HepG2 (cell line): ENCODE results near the gene MMP25. TPM values are rescaled to one million over a fixed set of nuclear protein-coding genes. Genes with fewer than 3 reads are reported as not detected.

Experiments
- ARNT2 ChIP-seq: sonication (generic); formaldehyde crosslinking; IDR thresholded peaks from 2 replicates; pipeline ENCODE4 v1.8.0; 2022; ENCODE audit warnings: mild to moderate bottlenecking, low read depth, missing genetic modification reagents, moderate library complexity
- HNF4G ChIP-seq, 2 experiments: sonication (generic) in 1 of 2; formaldehyde crosslinking in 1 of 2; IDR thresholded peaks; 2 replicates each; pipeline versions ENCODE4 v1.4.0 to v1.6.1; 2011 to 2020; ENCODE audit warnings: borderline replicate concordance in 2 of 2, low read depth in 2 of 2, mild to moderate bottlenecking in 2 of 2, low read length in 1 of 2, missing genetic modification reagents in 1 of 2, moderate library complexity in 1 of 2
- IRF9 ChIP-seq: sonication (generic); formaldehyde crosslinking; IDR thresholded peaks from 2 replicates; pipeline ENCODE4 v1.8.0; 2022; ENCODE audit warnings: missing genetic modification reagents, mild to moderate bottlenecking, borderline replicate concordance
- LBX2 ChIP-seq: sonication (generic); formaldehyde crosslinking; IDR thresholded peaks from 2 replicates; pipeline ENCODE4 v1.5.0; 2020; ENCODE audit warnings: missing genetic modification reagents, mild to moderate bottlenecking, borderline replicate concordance
- POGZ ChIP-seq: sonication (generic); formaldehyde crosslinking; IDR thresholded peaks from 2 replicates; pipeline ENCODE4 v1.4.0; 2020; ENCODE audit warnings: mild to moderate bottlenecking, missing genetic modification reagents
- RXRB ChIP-seq: IDR thresholded peaks from 2 replicates; pipeline ENCODE4 v1.6.1; 2016; ENCODE audit warnings: borderline replicate concordance, missing genetic modification reagents, missing compliant biosample characterization
- SMYD3 ChIP-seq: sonication (generic); formaldehyde crosslinking; IDR thresholded peaks from 2 replicates; pipeline ENCODE4 v1.8.1; 2023; ENCODE audit warnings: mild to moderate bottlenecking, missing genetic modification reagents
- STAG1 ChIP-seq: sonication (generic); formaldehyde crosslinking; IDR thresholded peaks from 2 replicates; pipeline ENCODE4 v1.4.0; 2020; ENCODE audit warnings: missing genetic modification reagents
- ZNF563 ChIP-seq: sonication (generic); formaldehyde crosslinking; IDR thresholded peaks from 2 replicates; pipeline ENCODE4 v1.8.0; 2022; ENCODE audit warnings: mild to moderate bottlenecking, moderate library complexity, missing genetic modification reagents
- polyA plus RNA-seq, 8 experiments: library from polyadenylated mRNA; depleted of rRNA in 3 of 8; stranded (reverse) in 7 of 8; unstranded in 1 of 8; fragments of >200 nt; fragmentation: Illumina TruSeq in 4 of 8; extraction: Trizol in 4 of 8; gene quantifications; 2 replicates each; pipeline versions ENCODE4 v1.2.1 to v1.2.3, GENCODE V29; 2011 to 2016; ENCODE audit warnings: low read depth in 4 of 8, missing spikeins in 1 of 8, mixed read lengths in 1 of 8; ENCODE audit not compliant: insufficient read depth in 1 of 8
- total RNA-seq, 5 experiments: library from RNA; depleted of rRNA; stranded (reverse); fragments of >200 nt; fragmentation: Illumina TruSeq; extraction: Trizol; gene quantifications; 2 replicates each; pipeline ENCODE4 v1.2.3, GENCODE V29; 2016; ENCODE audit warnings: low read depth in 1 of 5

The MMP25 gene
- total and polyA plus RNA-seq, 2 of the 13 experiments (the other 11 are each of a cell fraction or from before 2014, with no cell fraction given), result 0.04 to 0.08 TPM

GRCh38 chr16:3101018-3101840 lies 54.9 kb downstream of the MMP25 start (continued):
- TF ChIP-seq HNF4G (IDR thresholded peaks at IDR 0.05; ENCODE audit: borderline replicate concordance, low read depth, low read length), result no peak
- 0 out of 2 replicates have a peak, but pooled peaks have one; percentile 46 for TF ChIP-seq HNF4G (CRISPR knock-in tag; IDR thresholded peaks at IDR 0.05; ENCODE audit: borderline replicate concordance, low read depth)
- no peak for TF ChIP-seq ARNT2 (CRISPR knock-in tag)
- TF ChIP-seq LBX2, result no peak
- no peak for TF ChIP-seq IRF9
- no peak for TF ChIP-seq SMYD3 (CRISPR knock-in tag)
- 0 out of 2 replicates have a peak, but pooled peaks have one; percentile 7 for TF ChIP-seq RXRB (CRISPR knock-in tag)
- peak; percentile 30 for TF ChIP-seq STAG1
- peak; percentile 29; the same call in 1 of the 2 replicates for TF ChIP-seq POGZ (CRISPR knock-in tag)
- no peak for TF ChIP-seq ZNF563 (CRISPR knock-in tag)
